AG04450 (cell line): Measurements from ENCODE around the gene DUSP12. TPM values are rescaled to one million over a fixed set of nuclear protein-coding genes. Genes with fewer than 3 reads are reported as not detected.

Experiments
- CTCF ChIA-PET: fragments of 300-600, 350-600 bp; formaldehyde crosslinking; extraction: SDS; loops from one replicate; lab custom pipeline; 2022; ENCODE audit warnings: antibody characterized with exemption, inconsistent platforms; lab: Charles Lee
- POLR2A ChIA-PET: fragments of 350-600 bp; formaldehyde crosslinking; extraction: SDS; loops from one replicate; lab custom pipeline; 2021; ENCODE audit warnings: antibody characterized with exemption, inconsistent platforms; lab: Yijun Ruan, JAX
- DNase-seq: peaks from one replicate; pipeline ENCODE4 v3.0.0-alpha.2; 2011; ENCODE audit warnings: low read depth, low spot score
- H3K27ac ChIP-seq: one replicate; pipeline ENCODE4 v1.5.1; 2012; ENCODE audit warnings: low read depth, low read length, control low read depth
- H3K27me3 ChIP-seq: one replicate; pipeline ENCODE4 v1.6.0; 2012; ENCODE audit warnings: low read length; ENCODE audit not compliant: control insufficient read depth, insufficient read depth
- H3K4me3 ChIP-seq: 2 replicates; pipeline ENCODE4 v1.5.1; 2011; ENCODE audit warnings: mild to moderate bottlenecking, low read depth, low read length, control low read depth
- H3K9me3 ChIP-seq: 2 replicates; pipeline ENCODE4 v1.5.1; 2012; ENCODE audit warnings: low read length; ENCODE audit not compliant: control insufficient read depth, insufficient read depth
- CTCF ChIP-seq: IDR thresholded peaks from 2 replicates; pipeline ENCODE4 v1.5.1; 2011; ENCODE audit warnings: low read depth, low read length, control low read depth, inconsistent platforms
- polyA plus RNA-seq: library from polyadenylated mRNA; depleted of rRNA; stranded (reverse); fragments of >200 nt; gene quantifications from 2 replicates; pipeline ENCODE4 v1.2.3, GENCODE V29; 2011; rRNA removed
- small RNA-seq: library from RNA; depleted of rRNA; stranded (forward); fragments of <200 nt; gene quantifications from one replicate; pipeline ENCODE3, GENCODE V24; 2012; ENCODE audit warnings: low read depth; ENCODE audit not compliant: insufficient read length

The DUSP12 gene
- polyA plus RNA-seq, 1 experiment = 41.1 TPM

DNA sequence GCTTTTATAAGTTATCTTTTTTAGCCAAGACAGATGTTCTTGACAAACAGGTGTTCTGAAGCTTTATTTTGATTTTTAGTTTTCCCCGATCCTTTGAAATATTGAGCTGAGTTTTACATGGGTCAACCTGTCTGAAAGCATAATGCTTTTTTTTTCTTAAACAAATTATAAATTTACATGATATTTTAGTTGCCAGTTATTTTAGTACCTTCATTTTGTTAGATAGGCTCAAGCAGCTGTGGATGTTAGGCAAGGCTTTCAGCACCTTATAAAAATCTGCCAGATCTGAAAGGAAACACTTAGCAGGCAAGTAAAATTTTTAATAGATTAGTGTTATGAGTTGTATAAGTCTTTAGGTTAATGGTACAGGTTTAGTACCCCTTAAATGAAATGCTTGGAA lies 50.2 kb downstream of the DUSP12 start:
- H3K27me3 ChIP-seq = no peaks in the 10 kb centered on the region
- no peak overlapping the region for H3K27ac ChIP-seq
- POLR2A ChIA-PET = no interaction called here
- H3K4me3 ChIP-seq = no peak overlapping the region
- TF ChIP-seq CTCF = no peak
- H3K9me3 ChIP-seq = no peaks in the 10 kb centered on the region
- CTCF ChIA-PET = no interaction called here
- no peak for DNase-seq

GRCh38 chr1:161801955-161802354 lies 52.4 kb downstream of the DUSP12 start:
- no peaks in the 10 kb centered on the region for H3K27me3 ChIP-seq
- TF ChIP-seq CTCF = no peak
- no peak overlapping the region for H3K4me3 ChIP-seq
- no peaks in the 10 kb centered on the region for H3K9me3 ChIP-seq
- CTCF ChIA-PET = interaction anchor here (2.4 to 4.1 kb wide), 2 partner anchors 9 to 235 kb away, joined by 33 to 35 read pairs; no protein-coding TSS in a partner anchor
- POLR2A ChIA-PET = no interaction called here
- no peak for DNase-seq
- H3K27ac ChIP-seq = no peak overlapping the region

DNA sequence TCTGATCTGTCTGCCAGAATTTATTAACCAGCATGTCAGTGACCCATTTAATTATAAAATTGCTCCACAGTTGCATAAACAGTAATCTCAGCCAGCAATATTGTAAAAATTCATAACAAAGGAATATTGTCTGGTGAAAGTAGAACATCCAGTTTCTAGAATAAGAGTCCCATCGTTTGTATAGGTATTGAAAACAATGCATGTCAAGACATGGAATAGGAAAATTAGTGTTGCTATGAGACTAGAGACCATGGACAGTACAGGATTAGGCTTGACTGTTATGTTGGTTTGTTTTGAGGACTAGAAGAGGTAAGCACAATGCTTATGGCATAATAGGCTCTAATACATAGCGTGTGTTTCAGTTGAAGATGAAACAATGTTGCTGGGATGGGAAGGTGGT lies 53.6 kb downstream of the DUSP12 start:
- no peak for TF ChIP-seq CTCF
- Histone ChIP-seq H3K9me3 (no peaks in the 10 kb centered on the region), H3K27ac (no peak overlapping the region), H3K4me3 (no peak overlapping the region), H3K27me3 (no peaks in the 10 kb centered on the region)
- ChIA-PET POLR2A (no interaction called here), CTCF (interaction anchor here (2.4 to 4.1 kb wide), 2 partner anchors 11 to 234 kb away, joined by 33 to 35 read pairs; no protein-coding TSS in a partner anchor)
- DNase-seq = no peak

DNA sequence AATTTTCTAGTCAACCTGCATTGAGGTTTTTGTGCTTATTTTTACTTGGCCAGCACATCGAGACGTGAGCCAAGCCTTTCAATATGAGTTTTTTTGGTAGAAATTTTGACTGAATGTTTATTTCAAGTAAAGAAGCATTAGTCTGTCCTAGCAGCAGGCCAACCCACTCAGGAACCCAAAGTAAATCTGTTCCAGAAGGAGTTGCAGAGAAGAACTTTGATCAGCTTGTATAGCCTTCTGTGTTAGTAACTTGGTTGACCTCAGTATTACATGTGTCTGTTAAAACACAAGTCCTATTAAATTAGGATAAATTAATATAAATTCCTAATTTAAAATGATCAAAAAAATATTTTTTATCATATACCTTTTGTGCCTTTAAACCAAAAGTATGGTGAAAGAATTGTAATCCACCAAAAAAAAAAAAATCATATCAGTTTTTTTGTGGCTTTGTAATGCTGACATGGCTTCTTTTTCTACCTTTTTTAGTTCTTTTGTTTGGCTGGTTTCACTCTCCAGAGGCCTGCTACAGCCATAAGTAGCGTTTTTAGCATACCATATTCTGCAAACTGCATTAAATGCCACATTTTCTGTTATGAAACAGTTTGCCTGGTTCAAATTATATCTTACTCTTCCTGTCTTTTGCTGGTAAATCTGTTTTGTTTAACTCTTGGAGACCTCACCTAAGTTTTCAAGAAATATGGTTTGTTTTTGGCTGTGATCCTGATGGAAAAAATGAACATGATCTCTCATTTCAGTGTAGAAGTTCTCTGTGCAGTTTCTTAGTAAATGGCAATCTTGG lies 56.0 kb downstream of the DUSP12 start:
- H3K27me3 ChIP-seq = no peaks in the 10 kb centered on the region
- no peak for DNase-seq
- TF ChIP-seq CTCF = no peak
- no peak overlapping the region for H3K4me3 ChIP-seq
- no peak overlapping the region for H3K27ac ChIP-seq
- ChIA-PET CTCF (interaction anchor here (1.0 kb wide), 1 partner anchor 232 kb away, joined by 5 read pairs; no protein-coding TSS in a partner anchor), POLR2A (interaction anchor here (0.7 kb wide), 1 partner anchor 79 kb away, joined by 4 read pairs; no protein-coding TSS in a partner anchor)
- H3K9me3 ChIP-seq = no peaks in the 10 kb centered on the region

Small RNA genes within 50 kb of the gene (small RNA-seq; reads per million reads assigned to genes)
- gene RN7SL466P = not detected

Other genes with a start within 250 kb of the DUSP12 start
- 2.0 and 2.3 TPM in 2 replicates for gene FCGR2A, start 244.3 kb upstream of the DUSP12 start, polyA plus RNA-seq
- gene HSPA6, start 225.2 kb upstream of the DUSP12 start, polyA plus RNA-seq = 0.27 and 0.63 TPM in 2 replicates
- gene FCGR3A, start 200.0 kb upstream of the DUSP12 start, polyA plus RNA-seq = not detected in 2 replicates
- not detected in 2 replicates for gene FCGR3B, start 118.6 kb upstream of the DUSP12 start, polyA plus RNA-seq
- gene FCGR2B, start 86.6 kb upstream of the DUSP12 start, polyA plus RNA-seq = not detected in 2 replicates
- 0.12 and 0.15 TPM in 2 replicates for gene FCRLA, start 42.6 kb upstream of the DUSP12 start, polyA plus RNA-seq
- 0.48 TPM in 2 replicates for gene FCRLB, start 28.2 kb upstream of the DUSP12 start, polyA plus RNA-seq
- 27.2 and 33.6 TPM in 2 replicates for gene ATF6, start 16.5 kb downstream of the DUSP12 start, polyA plus RNA-seq